A673 (cell line): Measurements from ENCODE around the gene PASD1. TPM values are rescaled to one million over a fixed set of nuclear protein-coding genes. Genes with fewer than 3 reads are reported as not detected.
"Not testable (repeated sequence)": the region's sequence is repeated elsewhere in the genome, so short reads cannot be mapped to it uniquely, and the experiment has no call there.

Source experiments
- BruUV-seq: library from RNA; stranded (reverse); fragments of 400-500 nt; replicated peaks from 2 replicates; lab custom pipeline; 2021; lab: Mats Ljungman, UMichigan
- CTCF ChIA-PET: fragments of 300-600 bp; sonication (Branson Sonifier 250); formaldehyde crosslinking; loops from one replicate; lab custom pipeline; 2022; ENCODE audit warnings: antibody characterized with exemption; lab: Charles Lee
- POLR2A ChIA-PET: fragments of 300-600 bp; sonication (Branson Sonifier 250); formaldehyde crosslinking; loops from one replicate; lab custom pipeline; 2022; ENCODE audit warnings: antibody characterized with exemption; ENCODE audit not compliant: low non-redundant PET; lab: Charles Lee
- DNase-seq: peaks from one replicate; pipeline ENCODE4 v3.0.0-alpha.2; 2015; ENCODE audit warnings: low spot score
- H3K27ac ChIP-seq: fragments of 200-600 bp; sonication (generic); 2 replicates; pipeline ENCODE4 v1.5.1; 2016; ENCODE audit warnings: mixed run types, low read depth, mild to moderate bottlenecking, mixed read lengths, antibody characterized with exemption, low read length; ENCODE audit not compliant: poor library complexity, severe bottlenecking
- H3K27me3 ChIP-seq: fragments of 200-600 bp; sonication (generic); replicated peaks from 2 replicates; pipeline ENCODE4 v1.6.1; 2017; ENCODE audit warnings: mixed run types, low read depth, mild to moderate bottlenecking, mixed read lengths, antibody characterized with exemption, low read length; ENCODE audit not compliant: insufficient read depth, poor library complexity
- H3K36me3 ChIP-seq: fragments of 200-600 bp; sonication (generic); 2 replicates; pipeline ENCODE4 v1.6.1; 2016; ENCODE audit warnings: mixed run types, mild to moderate bottlenecking, mixed read lengths, antibody characterized with exemption, low read length; ENCODE audit not compliant: insufficient read depth, poor library complexity, severe bottlenecking
- H3K4me1 ChIP-seq: fragments of 200-600 bp; sonication (generic); 2 replicates; pipeline ENCODE4 v1.6.1; 2017; ENCODE audit warnings: mixed run types, mild to moderate bottlenecking, mixed read lengths, antibody characterized with exemption, low read length; ENCODE audit not compliant: insufficient read depth, poor library complexity, severe bottlenecking
- H3K4me3 ChIP-seq: fragments of 200-600 bp; sonication (generic); 2 replicates; pipeline ENCODE4 v1.5.1; 2016; ENCODE audit warnings: low read depth, mixed run types, mild to moderate bottlenecking, mixed read lengths, low read length; ENCODE audit not compliant: poor library complexity, severe bottlenecking
- H3K9me3 ChIP-seq: fragments of 200-600 bp; sonication (generic); 2 replicates; pipeline ENCODE4 v1.6.1; 2016; ENCODE audit warnings: mixed run types, low read depth, mild to moderate bottlenecking, mixed read lengths, antibody characterized with exemption, low read length; ENCODE audit not compliant: poor library complexity, severe bottlenecking
- CTCF ChIP-seq: fragments of 300-800, 200-600 bp; sonication (generic); conservative IDR thresholded peaks from 2 replicates; pipeline ENCODE4 v1.5.1; 2017; ENCODE audit warnings: low read depth, mild to moderate bottlenecking, antibody characterized with exemption, low read length, moderate library complexity, mixed read lengths
- EZH2 ChIP-seq: fragments of 200-600 bp; sonication (generic); IDR thresholded peaks from 2 replicates; pipeline ENCODE4 v1.6.1; 2017; ENCODE audit warnings: borderline replicate concordance, low read depth, mild to moderate bottlenecking, mixed read lengths, antibody characterized with exemption, low read length; ENCODE audit not compliant: poor library complexity, severe bottlenecking
- intact Hi-C: fragments of 100-400 bp; cut with micrococcal nuclease; formaldehyde crosslinking; loops from one replicate; pipeline ENCODE4 v1.10.0; 2022; ENCODE audit not compliant: unreplicated experiment
- total RNA-seq: library from RNA; stranded (reverse); gene quantifications from 2 replicates; pipeline ENCODE4 v1.2.3, GENCODE V29; 2021

Gene PASD1
- total RNA-seq, 1 experiment from 2014 or later: not detected

GRCh38 chrX:151538190-151539122, 25.0 kb upstream of the PASD1 start:
- no peaks in the 10 kb centered on the region for H3K9me3 ChIP-seq
- BruUV-seq: no TSS peak
- no peak overlapping the region for H3K27ac ChIP-seq
- DNase-seq: no peak
- no peaks in the 10 kb centered on the region for H3K4me1 ChIP-seq
- no peaks in the 10 kb centered on the region for H3K36me3 ChIP-seq
- ChIA-PET CTCF (no interaction called here), POLR2A (no interaction called here)
- no peak for TF ChIP-seq EZH2
- no peak for TF ChIP-seq CTCF
- intact Hi-C loops: no loop called here
- H3K27me3 ChIP-seq: no peaks in the 10 kb centered on the region
- H3K4me3 ChIP-seq: no peak overlapping the region

GRCh38 chrX:151543706-151544105, 19.8 kb upstream of the PASD1 start:
- no peaks in the 10 kb centered on the region for H3K36me3 ChIP-seq
- no peak overlapping the region for H3K4me3 ChIP-seq
- H3K27ac ChIP-seq: no peak overlapping the region
- CTCF ChIA-PET: no interaction called here
- intact Hi-C loops: no loop called here
- no peaks in the 10 kb centered on the region for H3K4me1 ChIP-seq
- TF ChIP-seq CTCF (no peak), EZH2 (no peak)
- H3K9me3 ChIP-seq: no peaks in the 10 kb centered on the region
- no peak for DNase-seq
- H3K27me3 ChIP-seq: no peaks in the 10 kb centered on the region
- POLR2A ChIA-PET: no interaction called here
- BruUV-seq: no TSS peak

DNA sequence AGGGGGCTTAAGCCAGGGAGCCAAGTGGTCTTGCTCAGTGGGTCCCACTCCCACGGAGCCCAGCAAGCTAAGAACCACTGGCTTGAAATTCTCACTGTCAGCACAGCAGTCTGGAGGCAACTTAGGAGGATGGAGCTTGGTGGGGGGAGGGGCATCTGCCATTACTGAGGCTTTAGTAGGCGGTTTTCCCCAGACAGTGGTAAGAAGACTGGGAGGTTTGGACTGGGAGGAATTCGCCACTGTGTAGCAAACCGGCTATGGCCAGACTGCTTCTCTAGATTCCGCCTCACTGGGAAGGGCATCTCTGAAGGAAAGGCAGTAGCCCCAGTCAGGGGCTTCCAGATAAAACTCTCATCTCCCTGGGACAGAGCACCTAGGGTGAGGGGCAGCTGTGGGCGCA, 17.2 kb upstream of the PASD1 start:
- intact Hi-C loops, H3K27ac ChIP-seq, CTCF ChIA-PET, POLR2A ChIA-PET, BruUV-seq, H3K4me1 ChIP-seq, H3K4me3 ChIP-seq, H3K27me3 ChIP-seq, H3K36me3 ChIP-seq, H3K9me3 ChIP-seq, DNase-seq: not testable (repeated sequence)

- intact Hi-C loops, H3K27me3 ChIP-seq, BruUV-seq, H3K4me1 ChIP-seq, H3K4me3 ChIP-seq, H3K9me3 ChIP-seq, CTCF ChIA-PET, POLR2A ChIA-PET, DNase-seq, H3K36me3 ChIP-seq, H3K27ac ChIP-seq: not testable (repeated sequence)
These were observed 12.3 kb upstream of the PASD1 start for GRCh38 chrX:151551176-151551575.
